BLaER1 treated with 17β-estradiol and CSF1 and Interleukin-3, amounts not matched to agents 10 nM and 100 nM (cell line): ENCODE results near the gene KIF1B.

Experiments used
- H3K27ac ChIP-seq, 11 experiments: shearing (Covaris generic); formaldehyde crosslinking; 2 replicates each; pipeline ENCODE4 v1.8.1; 2022
- H3K27me3 ChIP-seq, 11 experiments: shearing (Covaris generic); formaldehyde crosslinking; 2 replicates each; pipeline ENCODE4 v1.8.1; 2022
- H3K36me3 ChIP-seq, 11 experiments: shearing (Covaris generic); formaldehyde crosslinking; 2 replicates each; pipeline ENCODE4 v1.8.1; 2022
- H3K4me1 ChIP-seq, 10 experiments: shearing (Covaris generic); formaldehyde crosslinking; 2 replicates each; pipeline ENCODE4 v1.8.1; 2022
- H3K4me2 ChIP-seq, 11 experiments: shearing (Covaris generic); formaldehyde crosslinking; 2 replicates each; pipeline ENCODE4 v1.8.1; 2022
- H3K4me3 ChIP-seq, 10 experiments: shearing (Covaris generic); formaldehyde crosslinking; 2 replicates each; pipeline ENCODE4 v1.8.1; 2022
- H3K9ac ChIP-seq, 11 experiments: shearing (Covaris generic); formaldehyde crosslinking; 2 replicates each; pipeline ENCODE4 v1.8.1; 2022
- H3K9me3 ChIP-seq, 11 experiments: shearing (Covaris generic); formaldehyde crosslinking; replicated peaks in 1 of 11; 2 replicates each; pipeline ENCODE4 v1.8.1; 2022
- H4K20me1 ChIP-seq, 11 experiments: shearing (Covaris generic); formaldehyde crosslinking; 2 replicates each; pipeline ENCODE4 v1.8.1; 2022
- Cebpa-rat ChIP-seq, 11 experiments: shearing (Covaris generic); IDR thresholded peaks; 2 replicates each; pipeline ENCODE4 v1.8.1; 2022

Gene KIF1B

GRCh38 chr1:10271090-10271489, 60.7 kb downstream of the KIF1B start:
- Histone ChIP-seq H3K27ac (no peak overlapping the region), H3K4me2 (no peak overlapping the region), H3K4me3 (no peak overlapping the region), H3K9me3 (no peaks in the 10 kb centered on the region), H3K4me1 (no peaks in the 10 kb centered on the region), H4K20me1 (no peaks in the 10 kb centered on the region), H3K36me3 (peaks cover 25 to 99% (median 50%) of the 10 kb centered on the region in 11 experiments), H3K27me3 (no peaks in the 10 kb centered on the region), H3K9ac (no peak overlapping the region)
- no peak for TF ChIP-seq Cebpa-rat (IDR thresholded peaks at IDR 0.05)

- H3K27me3 ChIP-seq = no peaks in the 10 kb centered on the region
- H3K9ac ChIP-seq = no peak overlapping the region
- H3K4me2 ChIP-seq = no peak overlapping the region
- no peak overlapping the region for H3K27ac ChIP-seq
- TF ChIP-seq Cebpa-rat (IDR thresholded peaks at IDR 0.05) = no peak
- H3K9me3 ChIP-seq = no peaks in the 10 kb centered on the region
- no peaks in the 10 kb centered on the region for H4K20me1 ChIP-seq
- H3K4me1 ChIP-seq = no peaks in the 10 kb centered on the region
- no peak overlapping the region for H3K4me3 ChIP-seq
- H3K36me3 ChIP-seq = peaks cover 32 to 99% (median 54%) of the 10 kb centered on the region in 11 experiments
These were observed 61.5 kb downstream of the KIF1B start for GRCh38 chr1:10271869-10272268.

DNA sequence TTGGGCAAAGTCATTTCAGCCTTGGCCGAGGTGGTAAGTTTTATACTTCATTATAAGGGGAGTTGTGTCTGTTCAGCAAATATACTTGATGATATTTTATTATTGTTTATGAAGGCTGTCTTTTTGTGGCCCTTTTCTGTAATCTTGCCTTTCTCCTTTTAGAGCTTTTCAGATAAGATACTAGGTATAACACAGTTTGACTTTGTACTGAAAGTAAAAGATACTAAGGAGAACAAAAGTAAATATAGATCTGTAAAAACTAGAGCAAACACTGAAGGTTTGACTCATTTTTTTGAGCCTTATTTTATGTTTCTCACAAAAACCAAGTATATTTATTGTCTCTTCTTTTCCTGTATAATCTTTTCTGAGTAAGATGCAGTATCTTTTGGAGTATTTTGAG, 61.9 kb downstream of the KIF1B start:
- no peak for TF ChIP-seq Cebpa-rat (IDR thresholded peaks at IDR 0.05)
- Histone ChIP-seq H4K20me1 (no peaks in the 10 kb centered on the region), H3K27me3 (no peaks in the 10 kb centered on the region), H3K9me3 (no peaks in the 10 kb centered on the region), H3K36me3 (peaks cover 32 to 99% (median 54%) of the 10 kb centered on the region in 11 experiments), H3K4me2 (no peak overlapping the region), H3K4me3 (no peak overlapping the region), H3K27ac (no peak overlapping the region), H3K4me1 (no peaks in the 10 kb centered on the region), H3K9ac (no peak overlapping the region)

DNA sequence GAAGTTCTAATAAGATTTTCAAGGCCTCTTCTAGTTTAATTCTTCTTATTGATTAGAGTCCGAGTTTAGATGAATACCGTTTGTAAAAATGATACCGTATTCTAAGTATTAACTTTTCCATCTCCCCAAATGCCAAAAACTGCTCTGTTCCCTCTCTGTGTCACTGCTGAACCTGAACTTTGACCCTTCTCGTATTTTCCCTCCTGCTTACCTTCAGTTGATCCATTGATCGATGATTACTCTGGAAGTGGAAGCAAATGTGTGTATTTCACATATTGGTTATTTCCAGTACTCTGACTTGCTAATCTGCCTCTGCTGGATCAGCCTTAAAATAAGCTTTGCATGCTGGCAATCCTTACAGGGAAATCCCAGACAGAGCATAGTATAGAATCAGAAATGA, 68.5 kb downstream of the KIF1B start:
- Histone ChIP-seq H4K20me1 (no peaks in the 10 kb centered on the region), H3K4me2 (no peak overlapping the region), H3K27me3 (no peaks in the 10 kb centered on the region), H3K36me3 (peaks cover 54 to 100% (median 69%) of the 10 kb centered on the region in 11 experiments), H3K9ac (no peak overlapping the region), H3K27ac (no peak overlapping the region), H3K4me3 (no peak overlapping the region), H3K9me3 (no peaks in the 10 kb centered on the region), H3K4me1 (peaks cover 0 to 11% (median 9%) of the 10 kb centered on the region in 10 experiments; a peak in 16 of 20 replicates)
- no peak for TF ChIP-seq Cebpa-rat (IDR thresholded peaks at IDR 0.05)

- H4K20me1 ChIP-seq = no peaks in the 10 kb centered on the region
- peaks cover 59 to 100% (median 75%) of the 10 kb centered on the region in 11 experiments for H3K36me3 ChIP-seq
- H3K4me2 ChIP-seq = peak overlapping the region in 9 of 11 experiments; percentile 1 to 56 (median 52); a peak in 15 of 22 replicates
- H3K4me1 ChIP-seq = peaks cover 0 to 11% (median 9%) of the 10 kb centered on the region in 10 experiments; a peak in 16 of 20 replicates
- H3K4me3 ChIP-seq = no peak overlapping the region
- no peaks in the 10 kb centered on the region for H3K27me3 ChIP-seq
- TF ChIP-seq Cebpa-rat (IDR thresholded peaks at IDR 0.05) = no peak
- no peak overlapping the region for H3K27ac ChIP-seq
- no peaks in the 10 kb centered on the region for H3K9me3 ChIP-seq
- H3K9ac ChIP-seq = no peak overlapping the region
These were observed 70.3 kb downstream of the KIF1B start for GRCh38 chr1:10280439-10281350.

DNA sequence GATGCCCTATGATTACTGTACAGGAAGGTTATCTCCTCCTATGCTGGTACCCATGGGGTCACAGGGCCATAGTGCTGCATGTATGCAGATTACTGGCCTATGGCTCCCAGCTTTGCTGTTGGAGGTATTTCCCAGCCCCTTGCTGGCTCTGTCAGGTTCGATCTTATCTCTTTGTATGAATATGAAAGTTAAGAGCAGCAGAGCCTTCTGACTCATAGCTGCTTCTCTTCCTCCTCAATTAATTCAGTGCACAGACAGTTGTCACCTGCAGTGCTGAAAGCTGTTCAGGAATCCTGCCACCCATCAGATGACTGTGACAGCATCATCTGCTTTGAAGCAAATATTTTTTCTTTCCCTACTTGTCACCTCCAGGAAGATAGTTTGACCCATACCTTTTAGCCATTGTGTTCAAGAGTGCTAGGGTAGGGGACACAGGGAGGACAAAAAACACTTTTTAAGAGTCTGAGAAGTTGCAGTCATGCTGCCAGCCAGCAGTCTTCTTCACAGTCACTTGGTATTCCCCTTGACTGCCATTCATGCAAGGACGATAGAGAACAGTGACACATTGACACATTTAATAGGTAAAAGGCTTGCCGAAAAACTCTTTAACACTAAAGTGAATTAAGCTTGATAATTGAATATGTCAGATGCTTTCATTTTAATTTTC, 73.1 kb downstream of the KIF1B start:
- peaks cover 49 to 99% (median 67%) of the 10 kb centered on the region in 11 experiments for H3K36me3 ChIP-seq
- H3K9me3 ChIP-seq = no peaks in the 10 kb centered on the region
- TF ChIP-seq Cebpa-rat (IDR thresholded peaks at IDR 0.05) = no peak
- H3K4me3 ChIP-seq = no peak overlapping the region
- H3K4me2 ChIP-seq = no peak overlapping the region
- H3K27me3 ChIP-seq = no peaks in the 10 kb centered on the region
- no peak overlapping the region for H3K9ac ChIP-seq
- no peaks in the 10 kb centered on the region for H4K20me1 ChIP-seq
- H3K27ac ChIP-seq = no peak overlapping the region
- peaks cover 0 to 16% (median 9%) of the 10 kb centered on the region in 10 experiments; a peak in 16 of 20 replicates for H3K4me1 ChIP-seq

GRCh38 chr1:10286244-10286643, 75.9 kb downstream of the KIF1B start:
- Histone ChIP-seq H3K9ac (no peak overlapping the region), H3K9me3 (no peaks in the 10 kb centered on the region), H3K36me3 (peaks cover 52 to 99% (median 68%) of the 10 kb centered on the region in 11 experiments), H3K4me3 (no peak overlapping the region), H3K27me3 (no peaks in the 10 kb centered on the region), H3K27ac (no peak overlapping the region), H3K4me1 (0 out of 20 replicates have a peak, but pooled peaks cover 0 to 5% (median 0%) of the 10 kb centered on the region in 10 experiments), H3K4me2 (no peak overlapping the region), H4K20me1 (no peaks in the 10 kb centered on the region)
- TF ChIP-seq Cebpa-rat (IDR thresholded peaks at IDR 0.05) = no peak

- Histone ChIP-seq H3K4me1 (0 out of 20 replicates have a peak, but pooled peaks cover 0 to 5% (median 0%) of the 10 kb centered on the region in 10 experiments), H3K27me3 (no peaks in the 10 kb centered on the region), H3K9me3 (no peaks in the 10 kb centered on the region), H4K20me1 (no peaks in the 10 kb centered on the region), H3K27ac (no peak overlapping the region), H3K4me3 (no peak overlapping the region), H3K36me3 (peaks cover 51 to 99% (median 71%) of the 10 kb centered on the region in 11 experiments), H3K9ac (no peak overlapping the region), H3K4me2 (no peak overlapping the region)
- TF ChIP-seq Cebpa-rat (IDR thresholded peaks at IDR 0.05) = no peak
These were observed 76.8 kb downstream of the KIF1B start for GRCh38 chr1:10287023-10287645.
